ENCODE data around the gene FHOD1. TPM values are rescaled to one million over a fixed set of nuclear protein-coding genes. Genes with fewer than 3 reads are reported as not detected.

FHOD1 gene
- total RNA-seq, 1 experiment from 2014 or later, result 30.4 TPM

DNA sequence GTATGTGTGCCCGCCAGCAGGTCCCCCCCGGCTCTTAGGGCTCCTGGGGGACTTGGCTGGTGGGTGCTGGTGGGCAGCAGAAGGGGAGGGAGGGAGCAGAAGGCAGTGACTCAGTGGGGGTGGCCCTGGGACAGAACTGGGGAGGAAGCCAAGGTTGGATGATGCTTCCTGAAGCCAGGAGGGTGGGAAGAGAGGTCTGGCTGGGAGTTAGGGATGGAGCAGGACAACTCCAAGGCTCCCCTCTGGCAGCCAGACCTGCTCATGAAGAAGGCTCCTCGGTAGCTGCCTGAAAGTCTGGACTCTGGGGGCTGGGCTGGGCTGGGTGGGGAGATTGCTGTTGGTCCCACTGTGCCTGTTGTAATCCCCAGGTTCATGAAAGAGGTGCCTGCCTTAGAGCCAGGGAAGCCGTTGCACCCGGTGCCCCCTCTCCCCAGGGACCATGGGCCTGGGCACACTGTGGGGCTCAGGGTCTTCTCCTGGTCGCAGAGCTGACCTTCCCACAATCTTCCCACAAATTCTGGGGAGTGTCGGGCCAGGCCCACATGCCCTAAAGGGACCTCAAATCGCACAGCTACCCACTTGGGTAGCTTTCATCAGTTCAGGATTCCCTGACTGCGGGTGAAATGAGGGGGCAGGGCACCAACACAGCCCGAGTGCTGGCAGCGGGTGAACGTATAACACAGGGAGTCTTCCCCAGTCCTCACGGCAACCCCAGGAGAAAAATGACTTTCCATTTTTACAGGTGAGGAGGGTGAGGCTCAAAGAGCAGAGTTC lies 30.9 kb upstream of the FHOD1 start:
- peak; percentile 26 for DNase-seq (ENCODE audit: extremely low read depth, low read depth)

DNA sequence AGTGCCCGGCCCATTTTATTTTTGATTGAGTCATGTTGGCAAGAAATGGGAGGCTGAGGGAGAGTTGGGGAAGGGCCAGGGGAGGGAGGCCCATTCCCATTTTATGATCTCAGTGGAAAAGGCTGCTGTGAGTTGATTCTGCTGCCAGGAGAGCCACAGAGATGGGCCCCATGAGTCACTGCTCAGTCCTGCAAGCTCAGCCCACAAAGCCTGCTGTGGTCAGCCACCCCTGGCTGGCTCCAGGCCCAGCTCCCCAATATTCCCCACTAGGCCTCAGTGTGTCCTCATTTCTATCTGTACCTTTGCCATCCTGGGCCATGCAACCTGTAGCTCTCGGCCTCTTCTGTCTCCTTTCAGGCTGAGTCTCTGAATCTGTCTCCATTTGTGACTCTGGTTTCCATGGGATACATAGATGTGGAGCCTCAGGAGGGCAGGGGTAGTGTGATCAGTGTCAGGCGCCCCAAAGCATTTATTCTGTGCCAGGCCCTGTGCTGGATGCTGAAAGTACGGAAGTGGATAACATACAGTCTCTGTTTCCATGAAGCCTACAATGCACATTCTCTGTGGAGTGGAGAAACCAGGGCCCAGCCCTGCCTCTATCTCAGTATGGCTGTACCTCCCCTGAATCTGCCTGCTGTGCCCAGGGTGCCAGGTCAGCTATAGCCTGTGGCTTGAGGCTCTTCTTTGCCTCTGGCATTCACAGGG lies 30.2 kb upstream of the FHOD1 start:
- DNase-seq (ENCODE audit: extremely low read depth, low read depth), result no peak

DNA sequence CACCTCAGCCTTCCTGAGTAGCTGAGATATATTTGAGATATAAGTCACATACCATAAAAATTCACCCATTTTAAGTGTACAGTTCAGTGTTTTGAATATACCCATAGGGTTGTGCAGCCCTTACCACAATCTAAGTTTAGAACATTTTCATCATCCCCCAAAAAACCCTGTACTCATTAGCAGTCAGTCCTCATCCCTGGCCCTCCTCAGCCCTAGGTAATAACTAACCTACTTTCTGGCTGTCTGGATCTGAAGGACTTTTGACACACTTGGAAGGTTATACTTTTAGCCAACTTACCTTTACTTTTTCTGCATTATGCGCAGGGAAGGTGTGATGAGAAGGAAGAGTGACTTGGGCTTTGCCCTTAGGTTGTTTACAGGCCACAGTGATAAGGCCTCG lies 28.0 kb upstream of the FHOD1 start:
- no peak for DNase-seq (ENCODE audit: extremely low read depth, low read depth)

DNA sequence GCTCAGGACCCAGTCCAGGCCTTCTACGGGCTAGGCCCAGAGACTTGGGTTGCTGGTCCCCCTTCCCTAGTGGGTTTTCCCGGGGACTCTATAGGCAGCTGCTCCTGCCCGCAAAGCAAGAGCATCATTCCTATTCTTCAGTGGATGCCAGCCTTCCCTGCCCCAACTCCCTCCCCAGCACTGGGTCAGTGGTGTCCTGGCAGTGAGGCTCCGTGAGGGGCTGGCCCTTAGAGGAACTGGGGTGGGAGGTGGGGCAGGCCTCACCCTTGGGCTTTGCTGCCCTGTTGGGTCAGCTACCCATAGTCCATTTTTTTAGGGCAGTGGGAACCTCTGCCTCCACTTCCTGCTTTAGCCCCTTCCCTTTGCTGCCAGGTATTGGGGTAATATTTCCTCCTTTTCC lies 24.2 kb upstream of the FHOD1 start:
- DNase-seq (ENCODE audit: extremely low read depth, low read depth), result no peak

DNA sequence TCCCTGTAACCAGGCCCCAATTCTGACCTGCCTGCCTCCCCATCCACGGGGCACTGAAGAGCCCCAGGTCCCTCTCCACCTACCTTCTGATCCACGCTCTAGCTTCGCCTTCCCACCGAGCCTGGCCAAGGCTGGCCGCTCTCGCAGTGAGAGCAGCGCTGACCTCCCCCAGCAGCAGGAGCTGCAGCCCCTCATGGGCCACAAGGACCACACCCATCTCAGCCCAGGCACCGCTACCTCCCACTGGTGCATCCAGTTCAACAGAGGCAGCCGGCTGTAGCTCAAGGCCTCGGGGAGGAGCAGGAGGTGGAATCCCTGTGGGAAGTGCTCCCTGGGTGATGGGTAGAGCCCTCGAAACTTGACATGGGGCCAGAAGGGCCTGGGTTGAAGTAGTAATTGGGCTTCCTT lies 23.7 kb upstream of the FHOD1 start:
- no peak for DNase-seq (ENCODE audit: extremely low read depth, low read depth)

DNA sequence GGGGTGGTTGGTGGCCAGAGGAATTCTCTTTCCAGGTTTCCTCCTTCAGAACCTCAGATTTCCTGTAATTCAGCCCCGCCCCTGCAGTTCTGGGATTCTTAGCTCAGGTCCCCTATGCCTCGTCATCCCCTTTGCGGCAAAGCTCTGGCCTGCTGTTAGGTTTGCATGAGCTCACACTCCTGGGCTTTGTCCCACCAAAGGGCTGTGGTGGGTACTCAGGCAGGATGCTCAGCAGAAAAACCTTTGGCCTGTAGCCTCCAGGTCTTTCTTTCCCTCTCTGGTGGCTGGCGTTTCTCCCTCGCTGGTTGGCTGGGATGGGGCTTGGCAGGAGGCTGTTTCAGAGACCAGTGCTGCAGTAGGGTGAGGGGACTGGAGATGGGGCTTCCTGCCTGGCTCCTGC lies 22.5 kb upstream of the FHOD1 start:
- no peak for DNase-seq (ENCODE audit: extremely low read depth, low read depth)

DNA sequence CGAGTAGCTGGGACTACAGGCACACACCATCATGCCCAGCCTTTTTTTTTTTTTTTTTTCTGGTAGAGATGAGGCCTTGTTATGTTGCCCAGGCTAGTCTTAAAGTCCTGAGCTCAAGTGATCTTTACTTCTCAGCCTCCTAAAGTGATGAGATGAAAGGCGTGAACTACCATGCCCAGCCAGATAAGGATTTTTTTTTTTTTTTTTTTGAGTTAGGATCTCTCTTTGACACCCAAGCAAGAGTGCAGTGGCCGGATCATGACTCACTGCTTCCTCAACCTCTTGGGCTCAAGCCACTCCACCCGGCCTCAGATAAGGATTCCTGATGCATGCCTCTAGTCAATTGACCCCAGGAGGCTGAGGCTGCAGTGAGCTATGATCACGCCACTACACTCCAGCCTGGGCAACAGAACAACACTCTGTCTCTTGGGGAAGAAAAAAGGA lies 20.9 kb upstream of the FHOD1 start:
- DNase-seq (ENCODE audit: extremely low read depth, low read depth), result no peak

DNA sequence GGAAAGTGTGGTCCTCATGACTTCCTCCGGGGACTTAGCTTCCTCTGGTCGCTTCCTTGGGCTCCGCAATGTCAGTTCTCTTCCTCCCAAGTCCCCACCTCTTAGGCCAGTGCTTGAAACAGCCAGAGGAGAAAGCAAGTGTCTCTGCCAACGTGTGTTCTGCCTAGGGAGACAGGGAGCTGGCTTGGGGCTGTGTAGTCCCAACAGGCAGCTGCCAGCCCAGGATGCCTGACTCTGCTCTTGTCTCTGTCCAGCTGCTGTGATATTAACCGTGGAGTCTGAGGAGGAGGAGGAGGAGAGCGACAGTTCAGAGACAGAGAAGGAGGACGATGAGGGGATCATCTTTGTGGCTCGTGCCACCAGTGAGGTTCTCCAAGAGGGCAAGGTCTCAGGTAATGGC lies 18.6 kb upstream of the FHOD1 start:
- no peak for DNase-seq (ENCODE audit: extremely low read depth, low read depth)

DNA sequence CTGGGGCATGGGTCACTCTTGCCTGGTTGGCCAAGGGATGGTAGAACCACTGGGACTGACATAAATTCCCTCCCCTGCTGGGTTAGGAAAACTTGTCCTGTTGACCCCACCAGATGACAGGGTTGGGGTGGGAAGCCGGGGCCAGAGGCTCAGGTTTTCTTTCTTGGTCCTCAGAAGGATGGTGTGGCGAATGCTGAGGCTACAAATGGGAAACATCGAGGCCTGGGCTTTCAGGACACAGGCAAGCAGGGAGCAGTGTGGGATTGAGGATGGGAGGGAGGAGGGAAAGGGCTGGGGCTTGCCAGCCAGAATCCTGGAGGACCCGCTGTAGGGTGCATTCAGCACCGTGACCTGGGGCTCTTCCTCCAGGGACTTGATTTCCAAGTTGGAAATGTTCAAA lies 17.6 kb upstream of the FHOD1 start:
- no peak for DNase-seq (ENCODE audit: extremely low read depth, low read depth)

DNA sequence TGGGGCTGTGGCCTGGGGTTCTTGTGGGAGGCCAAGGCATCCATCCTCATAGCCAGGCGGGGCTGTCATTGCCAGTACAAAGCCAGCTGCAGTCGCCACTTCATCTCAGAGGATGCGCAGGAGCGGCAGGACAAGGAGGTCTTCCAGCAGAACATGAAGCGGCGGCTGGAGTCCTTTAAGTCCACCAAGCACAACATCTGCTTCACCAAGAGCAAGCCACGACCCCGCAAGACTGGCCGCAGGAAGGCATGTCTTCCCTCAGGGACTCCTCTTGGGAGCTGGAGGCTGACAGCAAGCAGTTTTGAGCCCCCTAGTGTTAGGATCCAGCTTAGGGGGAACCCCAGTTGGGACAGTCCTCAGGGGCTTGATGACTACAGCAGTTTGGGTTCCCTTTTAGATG lies 17.0 kb upstream of the FHOD1 start:
- no peak for DNase-seq (ENCODE audit: extremely low read depth, low read depth)

DNA sequence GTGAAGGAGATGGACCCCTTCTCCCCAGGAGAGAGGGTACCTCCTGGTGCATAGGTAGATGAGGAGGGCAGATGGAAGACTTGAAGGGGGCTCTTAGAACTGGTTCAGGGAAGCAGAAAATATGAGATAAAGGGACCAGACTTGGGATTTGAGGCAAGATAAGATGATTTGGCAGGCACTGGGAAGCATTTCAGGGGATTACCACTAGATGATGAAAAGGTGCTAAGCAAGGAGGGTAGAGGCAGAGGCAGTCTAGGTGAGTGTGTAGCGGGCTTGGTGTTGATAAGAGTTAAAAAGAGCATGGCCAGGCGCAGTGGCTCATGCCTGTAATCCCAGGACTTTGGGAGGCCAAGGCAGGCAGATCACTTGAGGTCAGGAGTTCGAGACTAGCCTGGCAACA lies 15.9 kb upstream of the FHOD1 start:
- DNase-seq (ENCODE audit: extremely low read depth, low read depth), result no peak

DNA sequence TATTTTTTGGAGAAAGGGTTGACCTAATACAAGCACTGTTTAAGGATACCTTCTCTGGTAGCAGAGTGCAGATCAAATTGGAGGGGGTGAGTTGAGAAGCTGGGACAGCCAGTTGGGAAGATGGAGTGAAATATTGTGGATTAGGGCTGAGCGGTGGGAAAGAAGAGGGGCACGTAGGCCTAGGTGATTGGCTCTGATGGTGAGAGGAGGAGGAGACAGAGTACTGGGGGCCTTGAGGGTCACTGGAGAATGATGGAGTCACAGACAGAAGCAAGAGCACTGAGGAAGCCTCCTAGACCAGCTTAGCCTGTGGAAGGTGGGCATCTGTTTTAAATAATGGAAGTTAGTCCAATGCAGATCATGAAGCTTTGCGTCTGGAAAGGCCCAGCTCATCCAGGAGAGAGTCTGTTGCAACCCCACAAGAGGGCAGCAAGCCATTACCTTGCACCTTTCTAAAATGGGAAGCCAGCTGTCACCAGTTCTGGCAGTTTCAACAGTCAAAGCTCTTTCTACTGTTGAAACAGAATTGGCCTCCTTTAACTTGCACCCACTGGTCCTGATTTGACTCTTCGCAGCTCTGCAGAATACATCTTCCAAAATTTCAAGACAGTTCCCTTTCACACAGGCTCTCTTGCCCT lies 13.3 kb upstream of the FHOD1 start:
- DNase-seq (ENCODE audit: extremely low read depth, low read depth), result no peak

DNA sequence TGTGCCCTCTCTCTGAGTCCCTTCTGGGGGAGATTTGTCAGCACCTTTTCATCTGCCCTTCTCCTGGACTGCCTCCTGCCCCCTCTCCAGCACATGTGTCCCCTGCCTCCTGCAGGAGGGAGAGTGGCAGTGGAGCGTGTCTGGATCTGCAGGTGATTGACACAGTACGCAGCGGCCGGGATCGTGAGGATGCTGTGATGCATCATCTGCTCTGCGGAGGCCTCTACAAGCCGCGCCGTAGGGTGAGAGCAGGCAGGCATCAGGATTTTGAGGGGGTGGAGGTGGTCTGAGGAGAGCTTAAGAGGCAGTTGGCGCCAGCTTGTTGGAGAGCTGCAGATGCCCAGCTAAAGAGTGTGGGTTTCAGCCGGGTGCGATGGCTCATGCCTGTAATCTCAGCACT lies 12.4 kb upstream of the FHOD1 start:
- DNase-seq (ENCODE audit: extremely low read depth, low read depth), result no peak

DNA sequence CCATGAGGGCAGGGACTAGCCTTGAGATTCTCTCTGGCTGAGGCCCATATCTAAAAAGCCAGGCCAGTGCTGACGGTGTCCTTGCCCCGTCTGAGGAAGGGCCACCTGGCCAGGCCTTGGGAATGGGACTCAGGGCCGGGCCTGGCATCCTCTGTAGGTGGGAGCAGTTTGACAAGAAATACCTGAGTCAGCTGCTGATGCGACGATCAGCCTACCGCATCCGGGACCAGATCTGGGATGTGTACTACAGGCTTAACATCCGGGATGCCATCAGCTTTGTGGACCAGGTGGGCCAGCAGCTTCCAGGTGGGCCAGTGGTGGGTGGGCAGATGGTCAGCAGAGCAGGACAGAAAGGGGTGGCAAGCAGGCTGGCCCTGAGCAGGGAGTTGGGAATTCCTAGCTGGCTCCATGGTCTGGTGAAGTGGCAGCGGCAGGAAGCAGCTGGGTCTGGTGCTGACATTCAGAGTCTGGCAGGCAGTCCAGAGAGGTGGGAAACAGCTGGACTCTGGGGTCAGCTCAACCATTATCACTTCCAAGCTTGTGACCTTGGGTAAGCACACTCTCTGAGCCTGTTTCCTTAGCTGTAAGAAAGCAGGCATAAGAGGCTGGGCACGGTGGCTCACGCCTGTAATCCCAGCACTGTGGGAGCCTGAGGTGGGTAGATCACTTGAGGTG lies 11.0 kb upstream of the FHOD1 start:
- no peak for DNase-seq (ENCODE audit: extremely low read depth, low read depth)

DNA sequence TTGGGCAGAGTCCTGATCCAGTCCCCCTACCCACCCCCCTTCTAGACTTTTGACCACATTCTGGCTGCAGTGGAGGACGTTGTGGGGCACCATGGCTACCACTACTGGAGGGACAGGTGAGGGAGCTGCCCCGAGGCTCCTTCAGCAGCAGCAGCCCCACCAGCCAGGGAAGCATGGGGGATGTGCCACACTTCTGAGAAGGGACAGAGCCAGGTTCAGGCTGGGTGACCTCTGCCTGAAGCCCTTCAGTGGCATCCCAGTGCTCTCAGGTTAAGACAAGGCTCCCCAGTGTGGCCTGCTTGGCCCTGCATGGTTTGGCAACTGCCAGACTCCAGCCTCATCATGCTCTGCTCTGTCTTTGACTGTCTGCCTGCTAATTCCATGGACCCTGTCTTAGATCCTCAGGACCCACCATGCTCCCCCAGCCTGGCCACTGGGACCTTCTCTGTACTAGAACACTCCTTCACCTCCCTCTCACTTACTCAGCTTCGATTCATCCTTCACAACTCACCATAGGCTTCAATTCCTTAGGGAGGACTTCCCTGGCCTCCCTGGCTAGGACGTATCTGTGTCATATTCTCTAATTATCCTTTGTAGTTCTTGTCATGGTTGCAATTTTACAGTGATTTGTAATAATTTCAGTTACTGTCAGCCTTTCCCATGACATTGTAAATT lies 10.3 kb upstream of the FHOD1 start:
- DNase-seq (ENCODE audit: extremely low read depth, low read depth), result no peak

DNA sequence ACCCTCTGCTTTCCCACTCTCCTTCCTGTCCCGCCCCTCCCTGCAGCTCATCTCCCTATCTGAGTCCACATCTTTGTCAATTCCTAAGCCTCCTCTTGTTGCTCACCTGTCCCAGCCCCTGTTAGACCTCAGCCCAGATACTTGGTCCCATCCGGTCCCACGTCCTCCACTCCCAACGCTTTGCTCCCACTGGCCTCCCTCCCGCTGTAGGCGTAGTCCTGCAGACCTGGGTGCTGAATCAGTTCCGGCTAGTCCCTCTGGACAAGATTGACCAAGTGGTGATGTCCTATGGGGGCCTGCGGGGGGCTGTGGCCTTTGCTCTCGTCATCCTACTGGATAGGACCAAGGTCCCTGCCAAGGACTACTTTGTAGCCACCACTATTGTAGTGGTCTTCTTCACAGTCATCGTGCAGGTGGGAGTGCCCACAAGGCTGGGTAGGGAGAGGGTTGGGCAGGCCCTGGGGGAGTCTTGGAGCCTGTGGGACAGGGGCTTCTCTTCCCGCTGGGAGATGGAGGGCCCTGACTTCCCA lies 9.5 kb upstream of the FHOD1 start:
- no peak for DNase-seq (ENCODE audit: extremely low read depth, low read depth)

DNA sequence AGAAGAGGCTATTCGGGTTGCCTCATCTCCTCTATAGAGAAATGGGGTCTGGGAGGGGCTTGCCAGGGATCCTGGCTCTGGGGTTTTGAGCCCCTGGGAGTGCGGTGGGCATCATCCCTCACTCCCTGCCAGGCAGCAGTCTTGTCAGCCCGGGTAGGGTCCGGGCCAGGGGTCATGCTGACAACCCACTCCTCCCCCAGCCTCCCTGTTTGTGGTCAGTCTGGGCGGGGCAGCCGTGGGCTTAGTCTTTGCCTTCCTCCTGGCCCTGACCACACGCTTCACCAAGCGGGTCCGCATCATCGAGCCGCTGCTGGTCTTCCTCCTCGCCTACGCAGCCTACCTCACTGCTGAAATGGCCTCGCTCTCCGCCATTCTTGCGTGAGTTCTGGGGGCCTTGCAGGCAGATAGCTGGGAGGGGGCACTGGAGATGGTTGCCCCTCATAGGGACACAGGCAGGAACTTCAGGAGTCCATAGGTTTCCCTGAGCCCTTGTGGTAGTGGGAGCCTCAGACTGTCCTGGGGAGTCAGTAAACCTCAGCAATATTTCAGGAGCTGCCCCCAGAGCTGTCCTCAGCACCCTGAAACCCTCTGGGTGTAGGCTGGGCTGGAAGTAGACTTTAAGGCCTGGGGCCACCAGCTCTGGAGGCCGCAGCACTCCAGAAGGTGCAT lies 8.4 kb upstream of the FHOD1 start:
- no peak for DNase-seq (ENCODE audit: extremely low read depth, low read depth)

DNA sequence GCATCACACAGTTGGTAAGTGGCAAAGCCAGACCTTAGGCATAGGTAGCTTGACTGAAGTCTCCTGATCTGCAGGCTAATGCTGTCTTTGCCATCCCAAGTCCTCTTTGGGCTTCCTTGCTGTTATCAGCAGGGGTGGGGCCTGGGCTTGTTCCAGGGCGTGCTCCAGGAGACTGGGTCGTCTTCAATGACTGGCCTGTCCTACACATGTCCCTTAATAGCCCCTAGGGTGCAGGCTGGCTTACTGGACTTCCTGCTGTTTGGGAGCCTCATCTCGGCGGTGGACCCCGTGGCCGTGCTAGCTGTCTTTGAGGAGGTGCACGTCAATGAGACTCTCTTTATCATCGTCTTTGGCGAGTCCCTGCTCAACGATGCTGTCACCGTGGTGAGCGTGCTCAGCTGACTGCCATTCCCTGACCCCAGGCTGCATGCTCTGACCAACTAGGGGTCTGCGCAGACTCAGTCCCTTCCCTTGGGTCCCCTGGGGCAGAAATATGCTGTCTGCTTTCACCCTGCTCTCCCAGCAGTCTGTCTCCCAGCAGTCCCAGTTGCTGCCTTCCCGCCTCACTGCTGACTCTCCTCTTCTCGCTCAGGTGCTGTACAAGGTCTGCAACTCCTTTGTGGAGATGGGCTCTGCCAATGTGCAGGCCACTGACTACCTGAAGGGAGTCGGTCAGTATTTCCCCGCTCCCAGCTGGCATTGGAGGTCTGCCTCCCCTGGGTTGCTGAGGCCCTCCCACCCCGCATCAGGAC lies 7.7 kb upstream of the FHOD1 start:
- no peak for DNase-seq (ENCODE audit: extremely low read depth, low read depth)

Data from NCI-H460 (cell line).